Heart right ventricle (tissue), 16 donors: ENCODE results near the gene LMNTD1. TPM values are rescaled to one million over a fixed set of nuclear protein-coding genes. Genes with fewer than 3 reads are reported as not detected.

Experiments used
- ATAC-seq, 8 donors: fragments of 200-7000 bp; cut with Tn5 transposase; one replicate each; pipeline ENCODE4 v1.9.1; 2020; ENCODE audit warnings: mild to moderate bottlenecking in 8 of 8, moderate library complexity in 8 of 8, moderate number of reproducible peaks in 1 of 8
- DNase-seq, 2 donors: peaks; one replicate each; pipeline ENCODE4 v3.0.0-alpha.2; 2020
- H3K27ac ChIP-seq, 10 donors: fragments of 200-600 bp; sonication (generic) in 2 of 10; one replicate each; pipeline versions ENCODE4 v1.5.0 to v1.8.0; 2020 to 2022; ENCODE audit warnings: mild to moderate bottlenecking in 3 of 10
- H3K27me3 ChIP-seq, 7 donors: fragments of 200-600 bp; one replicate each; pipeline ENCODE4 v1.8.0; 2021 to 2022; ENCODE audit warnings: mild to moderate bottlenecking in 2 of 7
- H3K36me3 ChIP-seq, 9 donors: fragments of 200-600 bp; sonication (generic) in 1 of 9; one replicate each; pipeline versions ENCODE4 v1.5.0 to v1.8.0; 2020 to 2022; ENCODE audit warnings: mild to moderate bottlenecking in 2 of 9
- H3K4me1 ChIP-seq, 9 donors: fragments of 200-600 bp; sonication (generic) in 1 of 9; one replicate each; pipeline versions ENCODE4 v1.5.0 to v1.8.0; 2020 to 2022; ENCODE audit warnings: mild to moderate bottlenecking in 4 of 9
- H3K4me3 ChIP-seq, 10 donors: fragments of 200-600 bp; sonication (generic) in 2 of 10; one replicate each; pipeline versions ENCODE4 v1.5.0 to v1.8.0; 2020 to 2022; ENCODE audit warnings: mild to moderate bottlenecking in 7 of 10, moderate library complexity in 2 of 10
- H3K9me3 ChIP-seq, 11 donors: fragments of 200-600 bp in 10 of 11; sonication (generic) in 2 of 11; one replicate each; pipeline versions ENCODE4 v1.5.0 to v1.8.0; 2013 to 2022; ENCODE audit warnings: mild to moderate bottlenecking in 2 of 11, control low read depth in 1 of 11, moderate library complexity in 1 of 11
- WGBS, 2 donors: extraction: QIAGEN DNeasy Blood & Tissue Kit; methylation state at CpG; one replicate each; pipeline ENCODE4 v1.1.7; 2013; ENCODE audit warnings: inconsistent platforms in 1 of 2; 5-methylcytosine and 5-hydroxymethylcytosine counted together
- intact Hi-C, 10 donors: fragments of 100-400 bp; cut with DNase I; formaldehyde crosslinking; loops; one replicate each; pipeline versions ENCODE4 v1.11.1 to v1.14.2; 2022
- polyA plus RNA-seq, 2 donors: library from polyadenylated mRNA; stranded (reverse); fragments of 200-250 nt; gene quantifications; one replicate each; pipeline ENCODE4 v1.2.3, GENCODE V29; 2013
- total RNA-seq, 10 donors: library from RNA; stranded (reverse); fragmentation: NEBNext Ultra II Directional in 3 of 10; extraction: Animal tissue kit (Norgen Biotek cat#: 25700) in 3 of 10; gene quantifications; one replicate each; pipeline versions ENCODE4 v1.2.1 to v1.2.4, GENCODE V29; 2021 to 2023
- TF ChIP-seq, protein P1 (sequence below), 9 donors: fragments of 200-600 bp; sonication (generic) in 2 of 9; IDR thresholded peaks; one replicate each; pipeline versions ENCODE4 v1.5.0 to v1.8.0; 2021 to 2022; ENCODE audit warnings: antibody characterized with exemption in 9 of 9, mild to moderate bottlenecking in 5 of 9, moderate library complexity in 1 of 9
- donor health status: Arrhythmogenic right ventricular cardiomyopathy.
- donor health status: ischemic (EF 13 %, LVEDD 7.1; RV severe dilation, severe dysfunction).
- donor health status: healthy with polysubstance abuse.
- donor health status: DM: no; HTN: yes; CAD: no.
- donor health status: DM: no; HTN: no; CAD: no.
- donor health status: ischemic (EF 25% LVEDD 6.9; RV normal size, moderate dysfunction).
- donor health status: ischemic (EF 25% LVEDD 5.7; RV mildly dilated, moderate dysfunction).
- donor health status: healthy.
- donor health status: DM: yes; HTN: yes; CAD: no.
- donor health status: Ischemic cardiomyopathy.
- donor health status: ischemic (EF 35%, LVEDD 5.7; RV mildly dilated, moderate dysfunction).
- donor health status: nonischemic (EF 11% LVEDD 7.7; RV severe dilation, severe dysfunction).
- donor health status: DM: yes; HTN: yes; CAD: no.
- donor health status: PGD.
- donor health status: ischemic (EF 29% LVEDD 5.4; RV normal size, mild dysfunction).
- donor health status: nonischemic (EF 23%, LVEDD 6.1; RV moderate dilation, normal function).

LMNTD1 gene
- total and polyA plus RNA-seq, 12 donors: not detected

DNA sequence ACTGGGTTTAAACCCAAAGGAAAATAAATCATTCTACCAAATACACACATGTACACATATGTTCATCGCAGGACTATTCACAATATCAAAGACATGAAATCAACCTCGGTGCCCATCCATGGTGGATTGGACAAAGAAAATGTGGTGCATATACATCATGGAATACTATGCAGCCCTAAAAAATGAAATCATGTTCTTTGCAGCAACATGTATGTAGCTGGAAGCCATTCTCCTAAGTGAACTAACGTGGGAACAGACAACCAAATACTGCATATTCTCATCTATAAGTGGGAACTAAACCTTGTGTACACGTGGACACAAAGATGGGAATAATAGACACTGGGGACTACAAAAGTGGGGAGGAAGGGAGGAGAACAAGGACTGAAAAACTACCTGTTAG is 96.6 kb downstream of the LMNTD1 start:
- TF ChIP-seq, protein P1, sequence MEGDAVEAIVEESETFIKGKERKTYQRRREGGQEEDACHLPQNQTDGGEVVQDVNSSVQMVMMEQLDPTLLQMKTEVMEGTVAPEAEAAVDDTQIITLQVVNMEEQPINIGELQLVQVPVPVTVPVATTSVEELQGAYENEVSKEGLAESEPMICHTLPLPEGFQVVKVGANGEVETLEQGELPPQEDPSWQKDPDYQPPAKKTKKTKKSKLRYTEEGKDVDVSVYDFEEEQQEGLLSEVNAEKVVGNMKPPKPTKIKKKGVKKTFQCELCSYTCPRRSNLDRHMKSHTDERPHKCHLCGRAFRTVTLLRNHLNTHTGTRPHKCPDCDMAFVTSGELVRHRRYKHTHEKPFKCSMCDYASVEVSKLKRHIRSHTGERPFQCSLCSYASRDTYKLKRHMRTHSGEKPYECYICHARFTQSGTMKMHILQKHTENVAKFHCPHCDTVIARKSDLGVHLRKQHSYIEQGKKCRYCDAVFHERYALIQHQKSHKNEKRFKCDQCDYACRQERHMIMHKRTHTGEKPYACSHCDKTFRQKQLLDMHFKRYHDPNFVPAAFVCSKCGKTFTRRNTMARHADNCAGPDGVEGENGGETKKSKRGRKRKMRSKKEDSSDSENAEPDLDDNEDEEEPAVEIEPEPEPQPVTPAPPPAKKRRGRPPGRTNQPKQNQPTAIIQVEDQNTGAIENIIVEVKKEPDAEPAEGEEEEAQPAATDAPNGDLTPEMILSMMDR (IDR thresholded peaks at IDR 0.05): no peak
- peaks cover 0 to 13% (median 0%) of the 10 kb centered on the region in 9 donors for H3K4me1 ChIP-seq
- intact Hi-C loops: no loop called here

DNA sequence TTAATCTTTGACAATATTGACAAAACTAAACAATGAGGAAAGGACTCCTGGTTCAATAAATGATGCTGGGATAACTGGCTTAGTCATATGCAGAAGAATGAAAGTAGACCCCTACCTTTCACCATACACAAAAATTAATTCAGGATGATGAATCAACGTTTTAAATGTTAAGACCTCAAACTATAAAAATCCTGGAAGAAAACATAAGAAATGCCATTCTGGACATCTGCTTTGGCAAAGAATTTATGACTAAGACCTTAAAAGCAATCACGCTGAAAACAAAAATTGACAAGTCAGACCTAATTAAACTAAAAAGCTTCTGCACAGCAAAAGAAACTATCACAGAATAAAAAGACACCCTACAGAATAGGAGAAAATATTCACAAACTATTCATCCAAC is 97.4 kb downstream of the LMNTD1 start:
- TF ChIP-seq, protein P1 (IDR thresholded peaks at IDR 0.05): no peak
- WGBS, 2 donors: 77 to 85% methylated on average over 2 of the region's 2 CpGs
- peaks cover 0 to 10% (median 0%) of the 10 kb centered on the region in 11 donors for H3K9me3 ChIP-seq

More for the DNA sequence above, 96.6 kb downstream of the LMNTD1 start:
- peaks cover 0 to 10% (median 0%) of the 10 kb centered on the region in 11 donors for H3K9me3 ChIP-seq
- no peak overlapping the region for H3K27ac ChIP-seq
- DNase-seq (no peak), ATAC-seq (no peak)
- H3K27me3 ChIP-seq: no peaks in the 10 kb centered on the region
- H3K36me3 ChIP-seq: no peaks in the 10 kb centered on the region
- no peak overlapping the region for H3K4me3 ChIP-seq
- 85% methylated on average over 4 of the region's 4 CpGs for WGBS, 2 donors

DNA sequence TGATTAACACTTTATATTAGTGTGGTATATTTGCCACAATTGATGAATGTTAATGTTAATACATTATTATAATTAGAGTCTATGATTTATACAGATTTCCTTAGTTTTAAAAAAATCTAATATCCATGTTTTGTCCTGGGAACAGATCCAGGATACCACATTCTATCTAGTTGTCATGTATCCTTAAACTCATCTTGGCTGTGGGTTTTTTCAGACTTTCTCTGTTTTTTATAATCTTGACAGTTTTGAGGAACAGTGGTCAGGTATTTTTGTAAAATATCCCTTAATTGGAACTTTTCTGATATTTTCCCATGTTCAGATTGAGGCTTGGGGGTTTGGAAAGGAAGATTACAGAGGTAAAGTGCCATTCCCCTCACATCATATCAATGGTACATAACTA is 104.1 kb downstream of the LMNTD1 start:
- H3K27me3 ChIP-seq: peaks cover 0 to 9% (median 0%) of the 10 kb centered on the region in 7 donors
- H3K4me1 ChIP-seq: no peaks in the 10 kb centered on the region
- TF ChIP-seq, protein P1 (IDR thresholded peaks at IDR 0.05): no peak
- intact Hi-C loops: loop anchor here in 1 of 10 donors (10.0 kb wide), 1 partner anchor 506 kb away; the partner anchor contains the start of gene RASSF8
- no peak overlapping the region for H3K27ac ChIP-seq
- H3K36me3 ChIP-seq: no peaks in the 10 kb centered on the region
- ATAC-seq (no peak), DNase-seq (no peak)
- no peaks in the 10 kb centered on the region for H3K9me3 ChIP-seq
- H3K4me3 ChIP-seq: no peak overlapping the region

More for the DNA sequence above, 97.4 kb downstream of the LMNTD1 start:
- H3K27ac ChIP-seq: no peak overlapping the region
- no peaks in the 10 kb centered on the region for H3K27me3 ChIP-seq
- no peak overlapping the region for H3K4me3 ChIP-seq
- H3K36me3 ChIP-seq: no peaks in the 10 kb centered on the region
- peaks cover 0 to 13% (median 0%) of the 10 kb centered on the region in 9 donors for H3K4me1 ChIP-seq
- ATAC-seq (no peak), DNase-seq (no peak)
- intact Hi-C loops: no loop called here

DNA sequence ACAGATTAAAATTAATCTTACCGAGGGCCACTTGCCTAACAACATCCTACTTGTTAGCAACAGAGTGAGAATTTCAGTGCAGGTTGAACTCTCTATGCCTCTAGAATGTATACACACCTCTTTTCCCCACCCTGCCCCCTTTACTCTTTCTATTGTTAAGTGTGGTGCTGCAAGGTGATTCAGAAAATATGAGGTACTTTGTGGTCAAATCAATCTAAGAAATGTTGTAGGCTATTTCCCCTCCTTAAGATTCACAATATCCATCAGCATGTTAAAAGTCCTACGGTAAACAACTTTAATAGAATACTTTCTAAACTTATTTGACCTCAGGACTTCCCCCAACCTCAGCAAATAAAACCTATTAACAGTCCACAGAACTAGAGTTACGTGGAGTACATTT is 106.0 kb downstream of the LMNTD1 start:
- no peaks in the 10 kb centered on the region for H3K4me1 ChIP-seq
- no peak overlapping the region for H3K4me3 ChIP-seq
- no peaks in the 10 kb centered on the region for H3K9me3 ChIP-seq
- no peak overlapping the region for H3K27ac ChIP-seq
- DNase-seq (no peak), ATAC-seq (no peak)
- H3K36me3 ChIP-seq: no peaks in the 10 kb centered on the region
- peaks cover 0 to 9% (median 0%) of the 10 kb centered on the region in 7 donors for H3K27me3 ChIP-seq
- TF ChIP-seq, protein P1 (IDR thresholded peaks at IDR 0.05): no peak
- intact Hi-C loops: loop anchor here in 1 of 10 donors (10.0 kb wide), 1 partner anchor 508 kb away; the partner anchor contains the start of gene RASSF8
- 75 to 79% methylated on average over 3 of the region's 3 CpGs for WGBS, 2 donors
